G401 (cell line): ENCODE results near the gene TSPAN2. TPM values are rescaled to one million over a fixed set of nuclear protein-coding genes. Genes with fewer than 3 reads are reported as not detected.

Source experiments
- DNase-seq: peaks from one replicate; pipeline ENCODE4 v3.0.0-alpha.2; 2015; ENCODE audit warnings: low spot score
- in situ Hi-C: cut with HindIII; loops from 2 replicates; pipeline ENCODE4 v1.10.0; 2016; ENCODE audit warnings: low sequenced_read_pairs, mixed read lengths
- total RNA-seq: library from RNA; depleted of rRNA; stranded (reverse); fragments of >200 nt; shearing (Covaris generic); gene quantifications from 2 replicates; pipeline ENCODE4 v1.2.3, GENCODE V29; 2014

Gene TSPAN2
- total RNA-seq, 1 experiment from 2014 or later = not detected

DNA sequence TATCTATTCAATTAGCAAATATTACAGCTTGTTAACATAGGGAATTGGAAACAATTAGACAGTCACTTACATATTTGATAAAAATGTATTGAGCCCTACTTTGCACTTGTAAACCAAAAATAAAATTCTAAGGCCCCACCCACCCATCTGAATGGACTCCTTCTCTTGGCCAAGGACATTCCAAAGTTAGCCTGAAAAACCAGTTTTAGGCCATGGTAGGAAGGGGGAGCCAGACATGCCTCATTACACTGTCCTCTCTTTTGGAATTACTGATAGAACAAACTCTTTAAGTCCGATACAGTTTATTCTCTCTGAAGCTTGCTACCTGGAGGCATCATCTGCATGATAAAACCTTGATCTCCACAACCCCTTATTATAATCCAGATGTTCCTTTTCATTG, 28.0 kb upstream of the TSPAN2 start:
- DNase-seq = no peak
- in situ Hi-C loops = no loop called here

DNA sequence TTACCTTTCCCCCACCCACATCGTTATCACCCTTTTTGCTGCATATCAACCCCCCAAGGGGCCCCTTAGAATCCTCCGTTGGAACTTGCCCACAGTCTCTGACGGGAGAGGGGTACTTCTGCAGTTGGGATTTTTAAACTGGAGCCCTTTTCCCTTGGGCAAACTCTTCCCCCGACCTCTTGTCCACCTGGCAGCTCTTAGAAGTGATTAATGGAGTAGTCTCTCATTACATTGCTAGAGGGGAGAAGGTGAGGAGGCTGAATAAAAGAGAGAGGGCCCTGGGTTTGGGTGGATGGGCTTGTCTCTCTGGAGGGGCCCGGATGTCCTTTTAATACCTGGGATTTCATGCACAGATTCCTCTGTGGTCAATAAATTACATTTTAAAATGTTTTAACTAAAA, 27.2 kb upstream of the TSPAN2 start:
- in situ Hi-C loops = no loop called here
- no peak for DNase-seq

DNA sequence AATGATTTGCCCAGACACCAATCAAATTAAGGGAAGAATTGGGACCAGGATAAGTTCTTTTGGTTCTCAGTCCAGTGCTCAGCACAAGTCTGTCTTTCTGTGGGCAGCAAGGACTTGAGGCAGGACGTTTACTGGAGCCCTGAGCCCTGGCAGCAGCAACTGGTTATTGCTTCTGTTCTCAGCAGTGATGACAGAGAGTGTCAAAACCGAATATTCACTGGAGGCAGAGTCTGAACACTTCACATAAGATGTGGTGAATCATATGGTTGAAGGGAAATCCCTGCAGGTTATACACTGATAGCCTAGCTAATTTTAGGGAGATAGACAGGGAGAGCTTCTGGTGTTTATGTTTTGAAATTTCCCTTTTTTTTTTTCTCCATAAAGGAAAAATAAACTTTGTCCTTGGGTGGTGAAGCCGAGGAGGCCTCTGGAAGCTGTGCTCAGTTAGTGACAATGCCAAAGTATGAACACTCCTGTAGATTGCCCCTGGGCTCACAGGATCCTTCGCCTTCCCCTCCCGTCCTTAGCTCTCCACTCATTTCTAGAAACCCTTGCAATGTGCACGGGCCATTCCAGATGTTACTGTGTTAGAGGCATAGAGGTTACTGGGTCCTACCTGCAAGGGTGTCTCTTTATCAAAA, 26.3 kb upstream of the TSPAN2 start:
- in situ Hi-C loops = no loop called here
- DNase-seq = no peak

DNA sequence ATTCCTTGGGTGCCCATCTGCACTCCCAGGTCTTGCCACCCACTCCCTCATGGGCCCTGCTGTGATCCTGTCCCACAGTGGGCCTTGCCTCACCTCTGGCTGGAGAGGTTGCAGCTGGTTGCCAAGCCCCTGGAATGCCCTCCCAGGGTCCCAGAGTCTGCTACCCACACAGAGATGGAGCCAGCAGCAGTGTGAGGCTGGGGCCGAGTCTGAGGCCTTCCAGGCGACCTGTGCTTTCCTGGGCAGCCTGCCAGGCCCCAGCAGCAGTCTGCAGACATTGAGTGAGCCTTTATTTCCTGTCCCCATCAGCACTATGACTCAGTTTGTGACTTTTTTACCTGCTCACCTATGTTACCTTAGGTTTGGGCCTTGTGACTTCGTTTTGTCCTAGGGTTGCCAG, 25.0 kb upstream of the TSPAN2 start:
- in situ Hi-C loops = no loop called here
- no peak for DNase-seq

DNA sequence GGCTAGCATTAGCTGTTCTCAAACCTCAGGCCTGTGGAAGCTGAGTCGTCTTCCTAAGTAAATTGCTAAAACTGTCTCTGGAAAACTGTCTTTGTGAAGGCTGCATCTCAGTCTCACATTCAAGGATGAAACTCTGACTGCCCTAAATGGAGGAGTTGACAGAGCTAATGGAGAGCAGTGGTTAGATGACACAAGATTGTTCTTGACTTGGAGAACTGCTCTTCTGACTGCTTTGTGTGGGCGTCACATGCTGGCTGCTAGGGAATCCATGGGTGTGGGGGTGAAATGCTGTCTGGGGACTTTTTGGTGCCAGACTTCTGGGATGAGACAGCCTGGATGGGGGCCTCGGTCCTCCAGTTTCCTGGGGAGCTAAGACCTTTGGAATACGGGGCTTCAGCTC, 24.5 kb upstream of the TSPAN2 start:
- in situ Hi-C loops = no loop called here
- DNase-seq = no peak

DNA sequence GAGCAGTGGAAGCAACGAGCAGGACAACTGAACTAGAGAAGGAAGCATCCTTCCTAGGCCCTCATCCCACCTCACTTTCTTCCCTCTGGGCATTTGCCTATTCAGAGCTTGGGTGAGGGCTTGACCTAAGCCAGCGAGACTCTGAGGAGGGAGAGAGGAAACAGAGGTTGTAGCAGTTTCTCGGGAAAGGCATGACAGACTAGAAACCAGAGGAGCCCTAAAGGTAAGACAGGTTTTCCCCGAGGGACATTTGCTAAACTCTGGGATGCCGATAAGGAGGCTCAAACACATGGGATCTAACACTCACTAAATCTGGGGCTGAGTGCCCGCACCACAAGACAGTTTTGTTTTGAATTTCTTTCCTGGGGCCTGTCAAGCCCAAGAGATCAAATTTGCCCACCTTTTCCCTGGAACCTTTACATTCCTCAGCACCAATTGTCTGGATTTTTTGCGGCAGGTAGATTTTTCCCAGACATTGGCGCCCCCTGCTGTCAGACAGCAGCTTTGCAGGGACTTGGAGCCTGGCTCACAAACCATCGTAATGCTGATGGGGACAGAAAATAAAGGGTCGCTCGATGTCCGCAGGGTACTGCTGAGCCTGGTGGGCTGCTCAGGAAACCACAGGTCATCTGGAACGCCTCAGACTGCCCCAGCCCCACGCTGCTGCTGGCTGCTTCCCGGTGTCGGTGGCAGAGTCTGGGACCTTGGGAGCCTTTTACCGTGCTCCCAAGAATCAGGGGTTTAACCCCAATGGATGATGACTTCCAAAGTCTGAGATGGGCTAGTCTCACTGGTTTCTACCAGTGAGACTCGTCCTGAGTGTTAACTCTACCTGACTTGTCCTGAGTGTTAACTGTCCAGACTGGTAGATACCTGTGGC, 23.4 kb upstream of the TSPAN2 start:
- in situ Hi-C loops = no loop called here
- peak; percentile 33 for DNase-seq

DNA sequence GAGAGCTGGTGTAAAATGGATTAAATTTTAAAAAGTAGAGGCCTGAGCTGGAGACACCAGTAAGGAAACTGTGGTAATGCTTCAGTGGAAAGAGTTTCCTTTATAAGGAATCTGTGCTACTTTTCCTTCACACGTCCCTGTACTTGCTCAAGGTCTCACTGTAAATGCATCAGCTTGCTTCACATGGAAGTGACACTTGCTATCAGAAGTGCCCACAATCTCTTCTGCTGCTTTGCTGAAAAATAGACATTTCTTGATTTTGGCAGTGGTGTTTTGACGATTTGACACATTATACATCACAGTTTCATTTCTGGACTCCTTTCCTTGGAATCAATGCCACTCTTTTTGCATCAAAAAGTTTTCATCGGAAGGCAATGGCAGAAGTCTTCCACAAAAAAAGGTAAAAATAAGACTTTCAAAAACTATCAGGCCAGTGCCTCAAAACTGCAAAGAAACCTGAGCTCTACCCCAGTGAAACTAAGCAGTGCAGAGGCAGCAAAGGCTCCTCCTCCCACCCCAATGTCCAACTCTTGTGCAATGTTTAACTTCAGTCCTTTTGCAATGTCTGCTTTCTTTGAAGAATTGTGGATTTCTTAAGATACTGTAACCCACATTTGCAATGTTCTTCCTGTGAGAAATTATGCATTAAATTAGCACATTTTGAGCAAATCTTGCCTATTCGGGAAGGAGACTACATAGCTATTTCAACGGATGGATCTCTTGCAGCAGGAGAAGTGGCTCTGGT, 18.4 kb upstream of the TSPAN2 start:
- in situ Hi-C loops = no loop called here
- no peak for DNase-seq

DNA sequence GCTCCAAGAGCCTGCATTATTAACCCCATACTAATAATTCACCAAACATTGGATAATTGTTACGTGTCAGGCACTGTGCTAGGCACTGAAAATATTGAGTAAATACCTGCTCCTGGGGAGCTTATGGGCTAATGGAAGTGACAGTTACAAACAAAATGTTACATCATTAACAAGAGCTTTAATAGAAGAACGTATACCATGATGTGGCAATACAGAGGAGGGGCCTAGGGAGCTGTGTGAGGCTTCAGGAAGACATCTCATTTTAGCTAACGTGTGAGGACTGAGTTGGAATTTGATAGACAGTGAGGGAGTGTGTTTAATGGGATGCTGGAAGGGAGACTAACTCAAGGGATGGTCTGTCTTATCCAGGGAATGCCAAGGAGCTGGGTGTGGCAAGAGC, 16.5 kb upstream of the TSPAN2 start:
- DNase-seq = no peak
- in situ Hi-C loops = no loop called here

DNA sequence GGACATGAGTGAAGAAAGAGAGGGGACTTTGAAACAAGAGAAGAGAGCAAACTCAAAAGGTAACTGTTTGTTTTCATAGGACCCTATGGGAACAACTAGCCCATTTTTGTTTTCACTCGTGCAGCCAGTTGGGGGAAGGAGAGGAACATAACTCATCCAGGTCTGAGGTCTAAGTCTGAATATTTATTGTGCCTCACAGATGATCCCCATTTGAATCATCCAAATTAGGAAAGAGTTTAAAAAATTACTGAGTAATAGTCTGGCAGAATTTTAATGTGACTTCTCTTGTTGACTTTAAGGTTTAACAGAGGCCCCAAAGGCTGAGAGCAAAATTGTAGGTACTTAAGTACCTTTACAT, 10.4 kb upstream of the TSPAN2 start:
- in situ Hi-C loops = no loop called here
- no peak for DNase-seq

DNA sequence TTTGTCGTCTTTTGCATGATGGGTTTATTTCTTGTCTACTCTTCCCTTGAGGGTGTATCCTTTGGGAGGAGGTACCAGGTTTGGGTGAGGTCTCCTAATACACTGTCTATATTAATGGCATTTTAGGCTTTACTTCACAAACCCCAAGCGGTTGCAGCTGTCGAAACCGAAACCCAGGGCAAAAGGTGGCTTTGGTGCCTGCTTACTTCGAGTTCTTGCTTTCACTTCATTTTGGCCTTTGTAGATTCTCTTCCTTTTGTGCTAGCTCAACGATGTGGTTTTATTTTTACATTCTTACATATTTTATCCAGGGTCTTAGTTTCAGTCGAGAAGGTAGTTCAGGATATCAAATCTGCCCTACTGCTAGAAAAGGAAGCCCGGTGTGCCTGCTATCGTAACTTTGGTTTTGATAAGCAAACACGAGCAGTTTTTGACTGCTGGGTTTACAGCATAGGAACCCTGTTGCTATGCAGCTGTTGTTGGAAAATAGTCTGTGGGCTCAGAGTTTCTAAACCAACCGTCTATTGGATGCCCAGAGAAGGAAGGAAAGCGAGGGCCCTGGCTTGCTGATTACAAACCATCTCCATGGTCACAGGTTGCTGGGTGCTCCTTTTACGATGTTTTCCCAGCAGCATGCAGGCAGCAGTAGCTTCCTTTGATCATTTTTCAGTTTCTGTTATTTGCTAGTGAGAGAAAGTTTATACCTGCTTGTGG, 9.8 kb upstream of the TSPAN2 start:
- no peak for DNase-seq
- in situ Hi-C loops = no loop called here

DNA sequence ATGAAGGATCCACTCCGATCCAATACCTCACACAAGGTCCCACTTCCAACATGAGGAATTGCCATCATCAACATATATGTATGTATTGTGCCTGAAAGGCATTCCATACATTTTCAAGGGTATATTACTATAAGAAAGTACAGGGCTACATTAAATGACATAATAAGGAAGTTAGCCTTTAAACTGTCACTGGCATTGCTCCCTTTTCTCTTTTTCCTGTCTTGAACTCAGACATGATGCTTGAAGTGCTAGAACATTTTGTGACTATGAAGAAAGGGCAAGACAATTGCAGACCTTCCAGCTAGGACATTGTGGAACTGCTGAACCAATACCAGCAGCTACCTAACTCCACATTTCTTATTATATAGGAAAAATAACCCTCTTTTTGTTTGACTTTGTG, 2.9 kb upstream of the TSPAN2 start:
- DNase-seq = no peak
- in situ Hi-C loops = no loop called here

DNA sequence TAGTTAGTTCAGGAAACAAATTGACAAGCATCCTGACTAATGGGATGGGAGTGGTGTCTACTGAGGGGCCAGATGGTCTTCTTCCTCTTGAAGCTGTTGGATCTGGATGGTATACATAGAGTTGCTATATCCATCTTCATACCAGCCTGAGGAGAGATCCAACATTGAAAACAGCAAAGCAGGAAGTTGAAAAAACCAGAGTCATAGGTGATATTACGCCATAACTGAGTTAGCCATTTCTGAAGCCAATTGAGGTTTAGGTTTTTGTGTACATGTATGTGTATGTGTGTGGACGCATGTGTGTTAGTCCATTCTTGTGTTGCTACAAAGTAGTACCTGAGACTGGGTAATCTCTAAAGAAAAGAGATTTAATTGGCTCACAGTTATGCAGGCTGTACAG, 2.3 kb upstream of the TSPAN2 start:
- DNase-seq = no peak
- in situ Hi-C loops = no loop called here

DNA sequence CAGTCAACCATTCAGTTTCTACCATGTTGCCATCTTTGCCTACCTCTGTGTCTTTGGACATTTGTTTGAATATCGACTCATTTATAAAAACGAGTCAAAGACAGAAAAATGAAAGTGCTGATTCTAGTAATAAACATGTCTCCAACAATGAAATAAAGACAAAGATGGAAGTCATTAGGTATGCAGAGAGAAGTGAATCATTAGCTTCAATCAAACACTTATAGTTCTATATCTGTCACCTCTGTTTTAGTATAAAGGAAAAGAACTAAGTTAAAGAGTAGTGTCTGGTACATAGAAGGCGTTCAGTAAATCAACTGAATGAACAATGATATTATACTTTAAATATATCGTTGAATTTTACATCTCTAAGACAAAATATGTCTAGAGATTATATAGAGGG, 1.7 kb upstream of the TSPAN2 start:
- DNase-seq = no peak
- in situ Hi-C loops = no loop called here

DNA sequence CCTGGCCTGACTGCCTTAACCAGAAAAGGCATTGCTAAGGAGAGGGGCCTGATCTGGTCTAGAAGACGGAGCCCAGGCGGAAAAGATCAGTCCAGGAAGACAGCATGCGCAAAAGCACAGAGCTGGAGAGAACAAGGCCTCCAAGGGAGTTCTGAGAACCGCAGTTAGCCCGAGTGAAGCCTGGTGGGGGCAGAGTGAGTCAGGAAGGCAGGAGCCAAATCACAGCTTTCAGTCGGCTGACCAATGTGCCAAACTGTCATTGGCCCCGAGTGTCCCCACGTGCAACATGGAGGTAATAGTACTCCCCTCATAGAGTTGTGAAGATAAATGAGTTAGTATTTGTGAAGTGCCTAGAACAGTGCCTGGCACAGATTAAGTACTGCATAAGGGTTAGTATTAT, 1.2 kb upstream of the TSPAN2 start:
- DNase-seq = no peak
- in situ Hi-C loops = no loop called here

DNA sequence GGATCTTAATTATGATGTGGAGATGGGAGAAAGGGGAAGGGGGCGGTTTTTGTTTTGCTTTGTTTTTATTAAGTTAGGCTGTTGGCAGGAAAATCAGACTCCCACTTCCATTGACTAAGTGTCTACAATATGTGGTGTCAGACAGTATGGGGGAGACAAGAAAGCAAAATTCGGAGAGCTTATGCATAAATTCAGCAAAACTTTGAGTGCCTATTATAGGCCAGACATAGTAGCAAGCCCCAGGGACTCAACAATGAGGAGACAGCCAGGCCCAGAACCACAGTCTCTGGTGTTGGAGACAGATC, 835 bp upstream of the TSPAN2 start:
- no peak for DNase-seq
- in situ Hi-C loops = no loop called here

DNA sequence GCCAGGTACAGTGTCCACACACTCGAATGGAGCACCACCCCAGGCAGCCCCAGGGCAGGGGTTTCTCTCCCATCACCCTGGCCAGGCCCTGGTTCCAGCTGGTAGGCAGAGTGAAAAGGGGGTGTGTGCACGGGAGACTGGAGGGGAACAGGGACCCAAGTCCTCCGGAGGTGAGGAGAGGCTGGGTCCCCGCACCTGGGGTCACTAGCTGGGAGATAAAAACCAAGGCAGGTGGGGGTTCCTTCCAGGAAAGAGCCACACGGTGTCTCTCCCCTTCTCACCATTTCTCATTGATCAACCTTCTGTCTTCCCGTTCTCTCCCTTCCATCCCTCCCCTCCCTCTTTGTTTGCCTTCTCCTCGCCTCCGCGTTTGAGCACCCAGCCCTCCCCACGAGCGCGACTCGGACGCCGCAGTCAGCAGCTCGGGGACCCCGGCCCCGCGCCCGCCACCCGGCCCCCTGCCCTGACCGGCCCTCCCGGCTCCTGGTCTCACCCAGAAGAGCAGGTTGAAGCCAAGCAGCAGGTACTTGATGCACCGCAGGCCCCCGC, 358 bp downstream of the TSPAN2 start:
- in situ Hi-C loops = no loop called here
- DNase-seq = no peak

DNA sequence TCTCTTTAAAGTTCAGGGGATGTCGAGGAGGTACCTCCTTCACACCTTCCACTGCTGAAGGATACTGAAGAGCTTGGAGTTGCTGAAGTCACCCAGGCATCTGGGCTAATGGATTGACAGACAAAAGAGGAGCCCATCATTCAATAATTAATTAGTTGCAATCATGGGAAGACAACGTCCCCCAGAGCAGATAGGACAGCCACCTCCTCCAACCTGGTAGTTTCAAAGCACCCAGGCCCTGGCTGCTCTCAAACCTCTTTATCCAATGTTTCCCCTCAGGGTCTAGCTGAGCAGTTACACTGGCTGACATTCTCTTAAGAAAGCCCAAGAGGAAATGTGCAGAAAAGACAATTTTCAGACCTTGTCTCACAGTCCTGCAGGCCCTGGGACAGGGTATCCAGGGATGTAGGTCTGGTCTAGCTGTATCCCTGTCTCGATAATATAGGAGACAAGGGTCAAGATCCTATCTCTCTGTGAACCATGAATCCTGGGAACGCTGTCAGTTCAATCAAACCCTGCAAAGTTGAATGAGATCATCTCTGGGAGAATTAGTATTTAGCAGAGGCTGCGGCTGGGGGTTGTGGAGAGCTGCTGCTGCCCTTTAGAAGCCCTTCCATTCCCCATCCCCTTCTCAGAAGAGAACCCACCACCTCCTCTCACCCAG, 1.1 kb downstream of the TSPAN2 start:
- in situ Hi-C loops = no loop called here
- no peak for DNase-seq

DNA sequence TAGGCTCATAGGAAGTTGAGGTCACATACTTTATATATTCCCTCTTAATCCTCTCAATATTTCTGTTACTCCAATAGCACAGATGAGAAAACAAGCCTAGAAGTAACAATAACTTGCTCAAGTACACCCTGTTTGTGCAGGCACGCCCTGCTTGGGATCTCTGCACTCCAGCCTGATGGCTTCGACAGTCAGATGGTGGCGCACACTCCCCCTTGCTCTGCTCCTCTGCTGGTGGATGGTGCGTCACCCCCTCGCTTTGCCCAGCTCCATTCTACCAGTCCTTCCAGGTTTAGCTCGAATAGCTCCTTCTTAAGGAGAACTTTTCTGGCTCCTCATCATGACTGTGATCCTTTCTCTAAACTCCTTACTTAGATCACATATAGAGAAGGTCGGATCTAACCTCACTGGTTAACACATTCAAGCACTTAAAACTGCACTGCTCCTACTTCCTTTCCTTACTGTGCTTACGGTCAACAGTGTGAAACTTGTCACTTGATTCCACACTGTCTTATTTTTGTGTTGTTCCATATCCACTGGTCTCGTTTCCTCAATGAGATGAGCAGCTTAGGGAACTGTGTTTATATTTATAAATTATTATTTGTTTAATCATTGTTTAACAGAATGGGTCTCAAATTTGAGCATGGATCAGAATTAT, 3.0 kb downstream of the TSPAN2 start:
- in situ Hi-C loops = no loop called here
- DNase-seq = no peak
